B cell (primary cell): ENCODE results near the gene ZFP1. TPM values are rescaled to one million over a fixed set of nuclear protein-coding genes. Genes with fewer than 3 reads are reported as not detected.

Experiments used
- ATAC-seq: fragments of 200-7000 bp; cut with Tn5 transposase; one replicate; pipeline ENCODE4 v1.10.0; 2021; ENCODE audit warnings: low read depth, mild to moderate bottlenecking, moderate number of reproducible peaks, moderate library complexity
- CTCF ChIA-PET: fragments of 350-600 bp; sonication (Branson Sonifier 250); formaldehyde crosslinking; loops from one replicate; lab custom pipeline; 2021; ENCODE audit warnings: antibody characterized with exemption, inconsistent platforms; lab: Charles Lee
- POLR2A ChIA-PET: fragments of 350-600 bp; sonication (Branson Sonifier 250); formaldehyde crosslinking; loops from one replicate; lab custom pipeline; 2021; ENCODE audit warnings: antibody characterized with exemption; lab: Charles Lee
- DNase-seq: peaks from one replicate; pipeline ENCODE4 v3.0.0; 2013
- H2AFZ ChIP-seq: 2 replicates; pipeline ENCODE4 v1.6.1; 2012; ENCODE audit warnings: mild to moderate bottlenecking, low read depth, low read length; ENCODE audit not compliant: insufficient read depth, poor library complexity, severe bottlenecking
- H3K27ac ChIP-seq, 2 donors: 1 replicate in 1 of 2; 2 replicates in 1 of 2; pipeline ENCODE4 v1.5.1; 2012 to 2013; ENCODE audit warnings: low read length in 2 of 2, mild to moderate bottlenecking in 2 of 2, moderate library complexity in 1 of 2
- H3K27me3 ChIP-seq, 4 experiments: fragments of 200-600 bp in 1 of 4; sonication (generic) in 1 of 4; replicated peaks in 1 of 4; 1 replicate in 2 of 4; 2 replicates in 2 of 4; pipeline versions ENCODE4 v1.6.1 to v1.7.0; 2013 to 2016; ENCODE audit warnings: low read length in 3 of 4, mild to moderate bottlenecking in 2 of 4, mixed read lengths in 1 of 4, moderate library complexity in 1 of 4; ENCODE audit not compliant: insufficient read depth in 4 of 4, control insufficient read depth in 3 of 4; ENCODE audit errors: control extremely low read depth in 1 of 4
- H3K36me3 ChIP-seq, 2 experiments: replicated peaks in 1 of 2; 1 replicate in 1 of 2; 2 replicates in 1 of 2; pipeline versions ENCODE4 v1.6.1 to v1.7.1; 2013; ENCODE audit warnings: low read length in 1 of 2; ENCODE audit not compliant: insufficient read depth in 2 of 2, control insufficient read depth in 1 of 2; ENCODE audit errors: control extremely low read depth in 1 of 2, extremely low read depth in 1 of 2
- H3K4me1 ChIP-seq, 2 donors: fragments of 200-600 bp in 1 of 2; sonication (generic) in 1 of 2; 1 replicate in 1 of 2; 2 replicates in 1 of 2; pipeline versions ENCODE4 v1.5.1 to v1.6.1; 2013 to 2017; ENCODE audit warnings: low read length in 2 of 2; ENCODE audit not compliant: control insufficient read depth in 2 of 2, insufficient read depth in 2 of 2
- H3K4me2 ChIP-seq: replicated peaks from 2 replicates; pipeline ENCODE3; 2012; ENCODE audit warnings: mild to moderate bottlenecking, low read depth, low read length; ENCODE audit not compliant: poor library complexity, severe bottlenecking
- H3K4me3 ChIP-seq, 5 experiments: fragments of 200-600 bp in 1 of 5; sonication (generic) in 1 of 5; 1 replicate in 3 of 5; 2 replicates in 2 of 5; pipeline versions ENCODE4 v1.5.1 to v1.7.0; 2011 to 2016; ENCODE audit warnings: low read length in 4 of 5, mild to moderate bottlenecking in 4 of 5, low read depth in 2 of 5, control low read depth in 1 of 5, moderate library complexity in 1 of 5; ENCODE audit not compliant: insufficient read depth in 1 of 5; ENCODE audit errors: control extremely low read depth in 1 of 5, extremely low read depth in 1 of 5
- H3K79me2 ChIP-seq: fragments of 200-600 bp; sonication (generic); one replicate; pipeline ENCODE4 v1.6.0; 2016; ENCODE audit warnings: low read length; ENCODE audit not compliant: control insufficient read depth, insufficient read depth
- H3K9ac ChIP-seq: fragments of 200-600 bp; sonication (generic); 2 replicates; pipeline ENCODE4 v1.6.1; 2017; ENCODE audit warnings: mild to moderate bottlenecking, low read length, moderate library complexity
- H3K9me3 ChIP-seq, 3 donors: one replicate each; pipeline versions ENCODE4 v1.6.1 to v1.7.1; 2013; ENCODE audit warnings: low read length in 2 of 3; ENCODE audit not compliant: control insufficient read depth in 2 of 3, insufficient read depth in 1 of 3; ENCODE audit errors: control extremely low read depth in 1 of 3
- H4K20me1 ChIP-seq: 2 replicates; pipeline ENCODE4 v1.6.0; 2012; ENCODE audit warnings: mild to moderate bottlenecking, low read length; ENCODE audit not compliant: insufficient read depth, control insufficient read depth, poor library complexity, severe bottlenecking
- H3K27ac Mint-ChIP-seq: one replicate; pipeline ENCODE4 v1.8.0; 2021; ENCODE audit warnings: mixed read lengths
- H3K27me3 Mint-ChIP-seq: one replicate; pipeline ENCODE4 v1.8.0; 2021; ENCODE audit warnings: mixed read lengths
- H3K4me1 Mint-ChIP-seq: one replicate; pipeline ENCODE4 v1.8.0; 2021; ENCODE audit warnings: mixed read lengths
- H3K4me3 Mint-ChIP-seq: one replicate; pipeline ENCODE4 v1.8.0; 2021; ENCODE audit warnings: mixed read lengths
- H3K9me3 Mint-ChIP-seq: one replicate; pipeline ENCODE4 v1.8.0; 2022; ENCODE audit warnings: mixed read lengths; ENCODE audit not compliant: insufficient read depth
- CTCF ChIP-seq: fragments of 200-600 bp; IDR thresholded peaks from one replicate; pipeline ENCODE4 v1.8.0; 2022; ENCODE audit warnings: antibody characterized with exemption, mild to moderate bottlenecking
- EZH2 ChIP-seq: IDR thresholded peaks from 2 replicates; pipeline ENCODE4 v1.6.1; 2012; ENCODE audit warnings: borderline replicate concordance, low read depth, mild to moderate bottlenecking, moderate library complexity, low read length; ENCODE audit not compliant: insufficient read depth, poor library complexity, severe bottlenecking
- WGBS: methylation state at CpG from one replicate; pipeline ENCODE4 v1.1.5; 2013; ENCODE audit warnings: missing lambda C conversion rate; ENCODE audit not compliant: insufficient coverage; 5-methylcytosine and 5-hydroxymethylcytosine counted together
- intact Hi-C: fragments of 100-400 bp; cut with micrococcal nuclease; formaldehyde crosslinking; loops from one replicate; pipeline ENCODE4 v1.10.0; 2022
- polyA plus RNA-seq: library from polyadenylated mRNA; depleted of rRNA; stranded (reverse); fragments of >200 nt; gene quantifications from 2 replicates; pipeline ENCODE4 v1.2.3, GENCODE V29; 2012
- total RNA-seq, 2 donors: library from RNA; stranded (reverse); fragments of 120-200 nt in 1 of 2; gene quantifications; 1 replicate in 1 of 2; 2 replicates in 1 of 2; pipeline versions ENCODE4 v1.2.3 to v1.2.4, GENCODE V29; 2013 to 2022

The ZFP1 gene
- total and polyA plus RNA-seq, 2 donors (not counting 1 experiment from before 2014, with no cell fraction given), result 3.4 to 13.4 TPM

DNA sequence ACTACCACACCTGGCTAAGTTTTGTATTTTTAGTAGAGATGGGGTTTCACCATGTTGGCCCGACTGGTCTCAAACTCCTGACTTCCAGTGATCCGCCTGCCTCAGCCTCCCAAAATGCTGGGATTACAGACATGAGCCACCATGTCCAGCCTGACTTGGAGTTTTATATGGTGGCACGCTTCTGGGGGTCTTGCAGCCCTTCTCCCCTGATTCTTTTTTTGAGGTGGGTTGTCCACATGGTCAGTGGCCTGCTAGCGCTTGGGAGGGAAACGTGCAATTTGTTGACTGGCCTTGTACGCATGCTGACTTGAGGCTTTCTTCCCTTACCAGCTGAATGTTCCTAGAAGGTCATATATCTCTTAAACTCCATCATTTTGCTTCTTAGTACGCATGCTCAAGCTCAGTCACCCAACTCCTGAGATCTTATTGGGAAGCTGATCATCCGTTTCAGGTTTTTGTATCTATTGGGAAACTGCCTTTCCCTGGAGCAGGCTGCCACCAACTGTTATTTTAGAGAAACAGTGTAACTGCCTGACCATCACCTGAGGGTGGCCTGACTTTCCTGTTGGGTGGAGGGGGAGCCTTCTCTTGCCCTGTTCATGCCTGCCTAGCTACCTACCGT, 18.1 kb upstream of the ZFP1 start:
- Mint-ChIP-seq H3K9me3 (no peaks in the 10 kb centered on the region), H3K27me3 (peaks cover 11% of the 10 kb centered on the region), H3K27ac (no peak overlapping the region), H3K4me1 (no peaks in the 10 kb centered on the region), H3K4me3 (no peak overlapping the region)
- Histone ChIP-seq H2AFZ (no peak overlapping the region), H3K4me1 (no peaks in the 10 kb centered on the region), H3K27me3 (peaks cover 0 to 4% (median 1%) of the 10 kb centered on the region in 4 experiments), H4K20me1 (no peaks in the 10 kb centered on the region), H3K36me3 (no peaks in the 10 kb centered on the region), H3K79me2 (no peaks in the 10 kb centered on the region), H3K4me3 (no peak overlapping the region), H3K9me3 (peaks cover 0 to 10% (median 7%) of the 10 kb centered on the region in 3 donors), H3K4me2 (no peak overlapping the region), H3K27ac (no peak overlapping the region), H3K9ac (no peak overlapping the region)
- DNase-seq (no peak), ATAC-seq (no peak)
- CTCF ChIA-PET, result interaction anchor here (0.5 to 0.9 kb wide), 2 partner anchors 19 to 24 kb away, joined by 3 read pairs; no protein-coding TSS in a partner anchor
- POLR2A ChIA-PET, result interaction anchor here (0.9 kb wide), 1 partner anchor 8 kb away, joined by 3 read pairs; no protein-coding TSS in a partner anchor
- WGBS, result 43% methylated on average over 4 of the region's 9 CpGs
- intact Hi-C loops, result no loop called here
- TF ChIP-seq EZH2, result no peak
- TF ChIP-seq CTCF, result no peak

- no peak for TF ChIP-seq CTCF
- TF ChIP-seq EZH2, result no peak
- H3K9me3 Mint-ChIP-seq, result no peaks in the 10 kb centered on the region
- Histone ChIP-seq H3K79me2 (no peaks in the 10 kb centered on the region), H3K9ac (no peak overlapping the region), H2AFZ (no peak overlapping the region), H3K27ac (no peak overlapping the region), H3K9me3 (peaks cover 0 to 10% (median 7%) of the 10 kb centered on the region in 3 donors), H3K4me1 (no peaks in the 10 kb centered on the region), H3K4me2 (no peak overlapping the region), H3K27me3 (peaks cover 0 to 4% (median 1%) of the 10 kb centered on the region in 4 experiments), H3K36me3 (no peaks in the 10 kb centered on the region), H3K4me3 (no peak overlapping the region), H4K20me1 (no peaks in the 10 kb centered on the region)
- 93% methylated on average over 4 of the region's 7 CpGs for WGBS
- ChIA-PET POLR2A (no interaction called here), CTCF (interaction anchor here (0.9 kb wide), 1 partner anchor 20 kb away, joined by 3 read pairs; no protein-coding TSS in a partner anchor)
- ATAC-seq (no peak), DNase-seq (no peak)
- H3K4me1 Mint-ChIP-seq, result no peaks in the 10 kb centered on the region
- intact Hi-C loops, result no loop called here
- no peak overlapping the region for H3K27ac Mint-ChIP-seq
- no peak overlapping the region for H3K4me3 Mint-ChIP-seq
- peaks cover 15% of the 10 kb centered on the region for H3K27me3 Mint-ChIP-seq
Measured at GRCh38 chr16:75131081-75131480, 17.2 kb upstream of the ZFP1 start.
